ENCODE data around the gene LAT. TPM values are rescaled to one million over a fixed set of nuclear protein-coding genes. Genes with fewer than 3 reads are reported as not detected.

LAT gene
- total RNA-seq, 1 experiment from 2014 or later = 3.7 TPM

DNA sequence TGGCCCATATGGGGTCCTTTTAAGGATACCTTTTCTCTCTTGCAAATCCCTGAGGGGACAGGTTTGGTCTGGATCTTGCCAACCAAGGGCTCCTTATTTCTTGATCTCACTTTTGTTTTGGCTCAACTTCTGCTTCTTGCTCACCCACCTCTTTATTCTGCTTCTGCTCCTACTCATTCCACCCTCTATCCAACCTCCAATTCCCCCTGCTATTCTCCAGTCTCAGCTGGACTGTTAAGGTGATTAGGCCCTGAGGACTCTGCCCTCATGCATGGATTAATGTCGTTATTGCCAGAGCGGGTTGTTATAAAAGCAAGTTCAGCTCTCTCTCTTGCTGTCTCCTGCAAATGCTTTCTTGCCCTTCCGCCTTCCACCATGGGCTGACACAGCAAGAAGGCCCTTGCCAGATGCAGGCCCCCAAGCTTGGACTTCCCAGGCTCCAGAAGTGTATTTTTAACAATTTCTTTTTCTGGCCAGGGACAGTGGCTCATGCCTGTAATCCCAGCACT, 29.8 kb downstream of the LAT start:
- in situ Hi-C loops (cut with HindIII; ENCODE audit: low pct_unique_long_range_greater_than_20kb, low sequenced_read_pairs) (no loop called here), intact Hi-C loops (cut with micrococcal nuclease; ENCODE audit: unreplicated experiment) (no loop called here)
- BruUV-seq (replicated peaks) = no TSS peak
- Histone ChIP-seq H3K27ac (ENCODE audit: low read length) (no peak overlapping the region), H3K4me1 (ENCODE audit: control insufficient read depth, insufficient read depth, low read length) (no peaks in the 10 kb centered on the region), H3K36me3 (ENCODE audit: control insufficient read depth, insufficient read depth, low read length) (no peaks in the 10 kb centered on the region), H3K27me3 (ENCODE audit: control insufficient read depth, insufficient read depth, low read length) (no peaks in the 10 kb centered on the region), H3K4me3 (ENCODE audit: low read depth in 2 of 2, low read length in 2 of 2) (no peak overlapping the region), H3K9me3 (ENCODE audit: control insufficient read depth, insufficient read depth, low read depth, low read length) (no peaks in the 10 kb centered on the region)
- DNase-seq (ENCODE audit: low read depth, low spot score) = no peak
- POLR2A ChIA-PET = interaction anchor here (0.6 kb wide), 1 partner anchor 166 kb away, joined by 9 read pairs; no protein-coding TSS in a partner anchor
- CTCF ChIA-PET = no interaction called here
- ATAC-seq = no peak
- no peak for TF ChIP-seq REST (IDR thresholded peaks at IDR 0.05; ENCODE audit: insufficient read depth in 1 of 2, low read depth in 2 of 2, low read length in 1 of 2)
- TF ChIP-seq CTCF (IDR thresholded peaks at IDR 0.05) = no peak
- TF ChIP-seq POLR2AphosphoS5 (IDR thresholded peaks at IDR 0.05; ENCODE audit: low read depth, low read length) = no peak
- TF ChIP-seq TCF7L2 (IDR thresholded peaks at IDR 0.05; ENCODE audit: low read depth, low read length) = no peak
- TF ChIP-seq SIN3A (IDR thresholded peaks at IDR 0.05; ENCODE audit: borderline replicate concordance, insufficient read depth, low read depth, low read length) = no peak

GRCh38 chr16:29022196-29022595, 37.3 kb downstream of the LAT start:
- DNase-seq (ENCODE audit: low read depth, low spot score) (no peak), ATAC-seq (no peak)
- TF ChIP-seq CTCF (IDR thresholded peaks at IDR 0.05) (no peak), REST (IDR thresholded peaks at IDR 0.05; ENCODE audit: insufficient read depth in 1 of 2, low read depth in 2 of 2, low read length in 1 of 2) (no peak), POLR2AphosphoS5 (IDR thresholded peaks at IDR 0.05; ENCODE audit: low read depth, low read length) (no peak), SIN3A (IDR thresholded peaks at IDR 0.05; ENCODE audit: borderline replicate concordance, insufficient read depth, low read depth, low read length) (no peak), TCF7L2 (IDR thresholded peaks at IDR 0.05; ENCODE audit: low read depth, low read length) (no peak)
- BruUV-seq (replicated peaks) = no TSS peak
- Histone ChIP-seq H3K27ac (ENCODE audit: low read length) (no peak overlapping the region), H3K4me1 (ENCODE audit: control insufficient read depth, insufficient read depth, low read length) (no peaks in the 10 kb centered on the region), H3K36me3 (ENCODE audit: control insufficient read depth, insufficient read depth, low read length) (no peaks in the 10 kb centered on the region), H3K9me3 (ENCODE audit: control insufficient read depth, insufficient read depth, low read depth, low read length) (no peaks in the 10 kb centered on the region), H3K4me3 (ENCODE audit: low read depth in 2 of 2, low read length in 2 of 2) (no peak overlapping the region), H3K27me3 (ENCODE audit: control insufficient read depth, insufficient read depth, low read length) (no peaks in the 10 kb centered on the region)
- POLR2A ChIA-PET = interaction anchor here (0.6 kb wide), 1 partner anchor 20 kb away, joined by 7 read pairs; no protein-coding TSS in a partner anchor
- CTCF ChIA-PET = no interaction called here
- intact Hi-C loops (cut with micrococcal nuclease; ENCODE audit: unreplicated experiment) (no loop called here), in situ Hi-C loops (cut with HindIII; ENCODE audit: low pct_unique_long_range_greater_than_20kb, low sequenced_read_pairs) (no loop called here)
